Left renal cortex interstitium (tissue), 4 donors: Measurements from ENCODE around the gene GRIK5. TPM values are rescaled to one million over a fixed set of nuclear protein-coding genes. Genes with fewer than 3 reads are reported as not detected.
A peak's percentile ranks its signal among the peaks of the same experiment; 100 is the strongest.
"Not testable (repeated sequence)": the region's sequence is repeated elsewhere in the genome, so short reads cannot be mapped to it uniquely, and the experiment has no call there.

Source experiments
- DNase-seq, 4 donors: peaks; one replicate each; pipeline ENCODE4 v3.0.0-alpha.2; 2013; ENCODE audit warnings: low read depth in 4 of 4, low spot score in 2 of 4, missing footprints in 1 of 4
- polyA plus RNA-seq, 4 donors: library from polyadenylated mRNA; unstranded; fragments of 120-200 nt; gene quantifications; one replicate each; pipeline ENCODE4 v1.2.1, GENCODE V29; 2013; ENCODE audit not compliant: insufficient read length in 4 of 4

GRIK5 gene
- polyA plus RNA-seq, 4 donors, result 20.3 to 33.9 (median 25.9) TPM

DNA sequence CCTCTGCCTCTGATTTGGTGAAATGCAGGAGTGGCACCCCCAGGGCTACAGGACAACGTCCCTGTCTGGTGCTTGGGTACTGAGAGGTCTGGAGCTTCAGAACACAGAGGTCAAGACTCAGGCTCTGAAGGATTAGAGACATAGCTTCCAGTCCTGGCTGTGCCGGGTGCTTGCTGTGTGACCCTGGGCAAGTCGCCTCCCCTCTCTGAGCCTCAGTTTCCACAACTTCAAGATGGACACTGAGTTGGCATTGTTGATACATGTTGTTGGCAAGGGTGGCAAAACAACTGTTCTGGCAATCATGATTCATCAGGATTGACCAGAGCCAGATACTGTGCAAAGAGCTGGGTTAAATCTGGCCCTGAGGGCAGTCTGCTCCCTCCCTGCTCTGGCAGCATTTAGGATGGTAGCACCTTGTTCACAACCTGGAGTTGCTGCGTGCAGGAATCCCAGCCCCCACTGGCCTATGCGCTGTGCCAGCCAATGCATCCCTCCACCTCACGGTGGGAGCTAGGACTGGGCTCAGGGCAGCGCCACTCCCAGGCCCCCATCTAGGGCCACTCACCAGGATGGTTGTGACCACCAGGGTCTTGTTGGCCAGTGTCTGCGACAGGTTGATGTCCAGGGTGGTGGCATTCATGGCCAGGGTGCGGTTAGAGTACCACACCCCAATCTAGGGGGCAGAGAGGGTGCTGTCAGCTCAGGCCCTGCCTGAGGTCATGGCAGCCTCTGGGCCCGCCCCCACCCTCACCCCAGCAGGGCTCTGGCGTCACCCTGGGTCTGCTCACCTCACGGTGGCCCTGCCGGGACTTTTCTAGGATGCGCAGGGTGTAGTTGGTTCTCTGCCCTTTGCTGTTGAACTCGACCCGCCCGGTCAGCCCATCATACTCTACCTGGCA lies 16.7 kb downstream of the GRIK5 start:
- DNase-seq, result no peak

DNA sequence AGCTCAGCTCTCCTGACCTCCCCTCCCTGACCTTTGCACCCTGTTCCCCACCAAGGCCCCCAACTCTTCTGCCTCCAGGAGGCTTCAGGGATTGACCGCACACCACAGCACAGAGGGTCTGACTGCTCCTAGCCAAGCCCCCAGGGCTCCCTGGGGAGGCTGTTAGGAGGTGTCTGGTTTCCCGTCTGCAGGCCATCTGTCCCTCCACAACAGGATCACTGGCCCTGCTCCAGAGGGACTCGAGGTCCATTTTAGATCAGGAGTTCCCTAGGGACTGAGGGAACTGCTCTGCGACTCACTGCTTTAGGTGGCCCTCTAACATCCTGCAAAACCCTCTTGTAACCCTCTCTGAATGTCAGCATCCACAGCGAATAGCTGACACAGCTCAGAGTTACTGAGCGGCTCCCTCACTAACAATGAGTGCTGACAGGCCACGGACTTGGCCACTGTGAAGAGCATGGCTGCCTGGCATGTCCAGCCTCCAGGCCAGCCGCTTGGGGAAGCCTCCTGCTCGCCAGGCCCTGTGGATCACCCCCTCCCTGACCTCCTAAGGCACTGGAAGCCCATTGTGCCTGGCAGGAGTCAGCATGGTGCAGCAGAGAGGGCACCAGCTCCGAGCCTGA lies 17.7 kb downstream of the GRIK5 start:
- DNase-seq, result no peak

DNA sequence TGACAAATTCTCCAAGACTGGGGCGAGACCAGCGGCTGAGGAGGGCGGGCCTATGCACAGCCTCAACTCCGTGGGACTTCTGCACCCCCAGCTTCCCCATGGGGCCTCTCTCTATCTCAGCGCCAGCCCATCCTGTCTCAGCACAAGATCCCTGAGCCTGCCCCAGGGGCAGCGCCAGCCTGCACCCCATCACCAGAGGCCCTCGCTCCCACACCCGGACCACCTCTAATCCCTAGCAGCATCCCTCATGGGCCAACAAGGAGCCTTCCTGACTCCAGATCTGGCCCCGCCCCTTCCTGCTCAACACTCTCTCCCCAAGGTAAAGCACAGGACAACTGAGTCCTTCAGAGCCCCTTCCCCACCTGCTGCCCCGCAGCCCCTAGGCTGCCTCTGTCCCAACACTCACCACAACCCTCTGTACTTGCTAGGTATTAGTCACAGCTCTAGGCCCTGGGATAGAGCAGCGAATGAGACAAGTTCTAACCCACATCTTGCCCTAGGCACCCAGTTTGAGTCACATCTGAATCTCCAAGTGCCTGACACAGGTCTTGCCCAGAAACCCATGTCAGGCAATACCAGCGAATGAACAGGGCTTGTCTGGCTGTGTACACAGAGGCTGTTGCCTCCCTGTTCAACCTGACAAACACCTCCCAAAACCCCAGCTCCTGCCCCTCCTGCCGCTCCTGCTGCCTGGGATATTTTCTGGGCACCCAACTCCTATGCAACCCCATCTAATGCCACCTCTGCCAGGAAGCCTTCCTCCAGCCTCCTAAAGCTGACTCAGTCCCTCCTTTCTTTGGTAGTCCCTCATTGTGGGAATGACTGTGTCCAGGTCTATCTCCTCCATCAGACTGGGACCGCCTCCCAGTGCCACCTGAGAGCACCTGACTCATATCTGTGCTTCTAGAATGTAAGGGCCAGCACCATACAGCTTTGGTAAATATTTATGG lies 18.6 kb downstream of the GRIK5 start:
- DNase-seq, result no peak

DNA sequence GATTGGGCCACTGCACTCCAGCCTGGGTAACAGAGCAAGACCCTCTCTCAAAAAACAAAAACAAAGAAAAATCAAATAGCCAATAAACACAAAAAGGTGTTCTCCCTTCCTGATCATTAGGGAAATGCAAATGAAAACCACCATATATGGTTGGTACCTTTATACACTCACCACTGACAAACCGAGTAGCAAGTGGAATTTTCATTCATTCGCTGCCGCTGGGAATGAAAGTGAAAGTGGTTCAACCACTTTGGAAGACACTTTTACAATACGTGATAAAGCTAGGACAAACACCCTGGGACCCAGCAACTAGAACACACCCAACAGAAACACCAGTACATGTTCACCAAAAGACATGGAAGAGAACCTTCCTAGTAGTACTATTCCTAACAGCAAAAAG lies 21.0 kb downstream of the GRIK5 start:
- DNase-seq, result no peak

DNA sequence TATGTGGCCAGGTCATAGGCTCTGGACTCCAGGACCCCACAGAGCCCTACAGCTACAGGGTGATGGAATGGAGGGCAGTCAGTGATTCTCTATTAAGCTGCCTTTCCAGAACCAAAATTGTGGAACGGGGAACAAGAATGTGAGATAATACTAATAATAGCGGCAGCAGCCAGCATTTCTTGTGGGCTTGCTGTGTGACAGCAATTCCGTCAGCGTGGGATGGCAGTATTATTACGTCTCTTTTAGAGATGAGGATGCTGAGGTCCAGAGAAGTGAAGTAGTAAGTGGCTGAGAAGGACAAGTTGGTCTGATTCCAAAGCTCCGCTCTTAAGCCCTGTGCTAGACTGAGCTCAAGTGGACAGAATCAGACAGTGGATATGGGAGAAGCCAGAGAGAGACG lies 24.4 kb downstream of the GRIK5 start:
- no peak for DNase-seq

DNA sequence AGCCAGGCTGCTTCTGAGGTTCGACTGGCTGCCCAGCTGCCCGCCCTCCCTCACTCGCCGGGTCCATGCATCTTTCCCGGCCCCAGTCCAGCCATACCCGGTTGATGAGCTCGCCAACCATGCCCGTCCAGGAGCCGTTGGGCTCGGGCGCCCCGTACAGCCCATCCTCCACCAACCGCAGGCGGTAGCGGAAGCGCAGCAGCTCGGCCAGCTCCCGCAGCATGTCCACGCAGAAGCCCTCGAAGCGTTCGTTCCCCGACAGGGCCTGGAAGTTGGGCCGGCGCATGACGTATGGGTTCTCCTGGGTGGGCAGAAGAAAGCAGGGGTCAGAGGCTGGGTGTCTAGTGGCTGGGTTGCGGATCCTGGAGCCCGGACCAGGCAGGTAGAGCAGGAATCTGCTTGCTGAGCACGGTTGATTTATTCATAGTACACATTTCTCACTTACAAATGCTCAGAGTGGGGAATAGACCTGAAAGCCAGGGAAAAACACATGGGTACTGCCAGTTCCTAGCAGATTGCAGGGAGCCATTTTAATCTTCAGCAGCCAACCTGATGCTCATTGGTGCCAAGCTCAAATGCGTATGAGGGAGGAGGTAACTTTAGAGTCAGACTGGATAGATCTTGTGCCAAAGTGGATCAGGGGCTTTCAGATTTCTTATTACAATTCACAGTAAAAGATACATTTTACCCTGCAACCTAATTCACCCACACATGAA lies 27.4 kb downstream of the GRIK5 start:
- no peak for DNase-seq

DNA sequence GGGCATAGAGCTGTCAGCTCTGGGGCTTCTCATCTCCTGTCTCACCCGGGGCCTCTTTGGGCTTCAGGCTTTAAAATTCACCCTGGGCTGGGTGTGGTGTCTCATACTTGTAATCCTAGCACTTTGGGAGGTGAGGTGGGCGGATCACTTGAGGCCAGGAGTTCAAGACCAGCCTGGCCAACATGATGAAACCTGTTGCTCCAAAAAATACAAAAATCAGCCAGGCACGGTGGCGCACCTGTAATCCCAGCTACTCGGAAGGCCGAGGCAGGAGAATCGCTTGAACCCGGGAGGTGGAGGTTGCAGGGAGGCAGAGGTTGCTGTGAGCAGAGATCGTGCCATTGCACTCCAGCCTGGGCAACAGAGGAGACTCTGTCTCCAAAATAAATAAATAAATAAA lies 29.5 kb downstream of the GRIK5 start:
- DNase-seq, result not testable (repeated sequence)

DNA sequence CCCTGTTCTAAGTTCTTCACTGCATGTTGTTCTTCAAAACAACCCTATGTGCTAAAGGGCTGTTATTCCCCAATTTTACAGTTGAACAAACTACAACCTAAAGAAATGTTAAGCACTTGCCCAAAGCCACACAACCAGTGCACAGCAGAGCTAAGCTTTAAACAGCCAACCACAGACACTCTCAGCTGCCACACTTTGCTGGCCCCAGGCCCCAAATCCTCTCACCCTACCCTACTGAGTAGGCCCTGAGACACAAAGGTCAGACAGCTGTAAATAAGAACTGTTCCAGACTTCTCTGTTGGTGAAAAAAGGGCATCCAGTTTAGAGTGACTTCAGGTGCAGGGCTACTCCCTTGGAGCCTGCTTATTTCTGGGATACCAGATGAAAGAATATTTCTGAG lies 30.0 kb downstream of the GRIK5 start:
- no peak for DNase-seq

DNA sequence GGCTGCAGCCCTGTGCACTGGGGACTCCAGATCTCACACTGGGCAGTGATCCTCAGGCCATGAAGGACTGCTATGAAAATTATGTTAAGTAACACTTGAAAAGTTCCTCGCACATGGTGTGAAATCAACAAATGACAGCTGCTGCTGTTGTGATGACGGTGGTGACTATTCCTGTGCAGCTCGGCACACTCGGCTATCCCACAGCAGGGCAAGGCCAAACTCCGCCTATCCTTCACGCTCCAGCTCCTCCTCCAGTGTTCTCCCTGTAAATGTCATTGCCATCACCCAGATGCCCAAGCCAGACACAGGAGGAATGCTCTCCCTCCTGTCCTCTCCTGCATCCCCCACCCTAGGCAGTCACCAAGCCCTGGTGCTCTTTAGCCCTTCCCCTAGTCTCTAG lies 31.3 kb downstream of the GRIK5 start:
- DNase-seq, result no peak

DNA sequence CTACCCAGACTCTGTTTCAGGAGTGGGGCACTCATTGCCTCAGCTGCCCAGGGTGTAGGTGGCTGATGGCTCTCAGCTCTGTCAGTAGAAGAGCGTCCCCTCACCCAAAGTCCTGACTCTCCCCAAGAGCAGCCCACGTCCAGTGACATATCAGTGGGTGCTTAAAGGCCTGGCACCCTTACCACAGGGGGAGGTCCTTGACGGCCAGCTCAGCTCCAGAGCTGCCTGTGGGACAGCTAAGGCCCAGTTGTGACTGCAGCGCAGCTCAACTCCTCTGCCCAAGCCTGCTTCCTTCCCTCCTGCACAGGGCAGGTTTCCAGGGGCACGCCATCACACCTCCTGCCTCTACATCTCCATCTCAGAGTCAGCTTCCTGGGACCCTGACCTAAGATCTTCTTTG lies 32.4 kb downstream of the GRIK5 start:
- DNase-seq, result no peak

DNA sequence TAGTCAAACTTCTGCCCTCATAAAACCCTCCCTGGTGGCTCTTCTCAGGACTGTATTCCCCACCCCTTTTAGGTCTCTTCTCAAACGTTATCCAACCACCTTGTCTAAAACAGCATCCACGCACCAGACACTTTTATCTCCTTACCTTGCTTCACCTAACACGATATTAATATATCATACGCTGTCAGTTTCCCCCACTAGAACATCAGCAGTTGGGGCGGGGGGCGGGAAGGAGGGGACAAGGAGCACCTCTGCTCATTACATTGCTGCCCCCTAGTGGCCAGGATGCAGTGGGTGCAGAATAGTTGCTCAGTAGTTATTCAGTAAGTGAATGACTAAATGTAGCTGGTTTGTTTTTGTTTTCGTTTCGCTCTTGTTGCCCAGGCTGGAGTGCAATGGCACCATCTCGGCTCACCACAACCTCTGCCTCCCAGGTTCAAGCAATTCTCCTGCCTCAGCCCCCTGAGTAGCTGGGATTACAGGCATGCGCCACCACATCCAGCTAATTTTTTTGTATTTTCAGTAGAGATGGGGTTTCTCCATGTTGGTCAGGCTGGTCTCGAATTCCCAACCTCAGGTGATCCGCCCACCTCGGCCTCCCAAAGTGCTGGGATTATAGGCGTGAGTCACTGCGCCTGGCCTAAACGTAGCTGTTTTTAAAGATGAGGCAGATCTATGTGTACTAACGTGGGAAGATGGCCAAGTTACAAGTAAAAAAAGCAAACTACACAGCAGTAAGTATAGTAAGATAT lies 35.2 kb downstream of the GRIK5 start:
- peak in 1 of 4 donors; percentile 36 for DNase-seq

DNA sequence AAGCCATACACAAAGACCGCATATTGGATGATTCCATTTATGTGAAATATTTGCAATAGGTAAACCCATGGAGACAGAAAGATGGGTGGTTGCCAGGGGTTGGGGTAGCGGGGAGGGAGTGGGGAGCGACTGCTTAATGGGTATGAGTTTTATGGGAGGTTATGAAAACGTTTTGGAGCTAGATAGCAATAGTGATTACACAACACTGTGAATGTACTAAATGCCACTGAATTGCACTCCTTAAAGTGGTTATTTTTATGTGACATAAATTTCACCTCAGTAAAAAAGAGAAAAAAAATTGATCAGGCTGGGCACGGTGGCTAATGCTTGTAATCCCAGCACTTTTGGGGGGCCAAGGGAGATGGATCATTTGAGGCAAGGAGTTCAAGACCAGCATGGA lies 36.6 kb downstream of the GRIK5 start:
- no peak for DNase-seq

DNA sequence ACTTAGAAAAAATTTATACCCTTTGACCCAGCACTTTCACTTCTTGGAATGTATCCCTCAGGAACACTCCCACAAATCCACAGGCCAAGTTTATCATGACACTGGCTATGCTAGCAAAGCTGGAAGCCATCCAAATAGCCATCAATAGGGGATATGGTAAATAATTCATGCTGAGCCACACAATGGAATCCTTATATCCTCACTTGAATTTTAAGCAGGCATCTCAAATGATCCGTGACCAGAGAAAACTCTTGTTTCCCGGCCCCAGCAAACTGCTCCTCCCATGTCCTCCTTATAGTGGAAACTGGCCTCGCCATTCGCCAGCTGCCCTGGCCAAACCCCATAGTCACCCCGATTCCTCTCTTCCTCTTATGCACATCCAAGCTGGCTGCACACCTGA lies 37.6 kb downstream of the GRIK5 start:
- DNase-seq, result peak in 1 of 4 donors; percentile 40

DNA sequence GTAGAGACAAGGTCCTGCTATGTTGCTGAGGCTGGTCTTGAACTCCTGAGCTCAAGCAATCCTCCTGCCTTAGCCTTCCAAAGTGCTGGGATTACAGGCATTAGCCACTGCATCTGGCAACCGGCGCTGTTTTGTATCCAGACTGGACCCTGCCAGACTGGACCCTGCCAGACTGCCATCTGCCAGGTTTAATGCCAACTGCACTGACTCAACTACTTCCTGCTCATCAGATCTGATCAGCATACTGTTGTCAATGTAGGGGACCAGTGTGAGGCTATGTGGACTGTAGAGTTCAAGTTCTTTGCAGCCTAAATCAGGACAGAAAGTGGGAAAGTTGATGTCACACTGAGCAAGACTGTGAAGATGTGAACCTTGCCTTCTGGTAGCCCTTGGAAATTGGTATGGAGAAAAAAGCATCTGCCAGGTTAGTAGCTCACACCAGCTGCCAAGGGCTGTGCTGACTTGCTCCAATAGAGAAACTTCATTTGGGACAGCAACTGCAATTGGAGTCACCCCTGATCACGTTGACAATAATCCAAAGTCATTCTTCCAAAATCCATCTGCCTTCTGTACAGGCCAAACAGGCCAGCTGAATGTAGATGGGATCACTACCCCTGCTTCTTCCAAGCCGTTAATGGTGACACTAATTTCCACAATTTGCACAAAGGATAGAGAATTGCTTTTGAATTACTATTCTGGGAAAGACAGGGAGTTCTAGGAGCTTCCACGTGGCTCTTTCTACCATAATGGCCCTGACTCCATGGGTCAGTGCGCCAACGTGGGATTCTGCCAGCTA lies 39.2 kb downstream of the GRIK5 start:
- DNase-seq, result no peak

DNA sequence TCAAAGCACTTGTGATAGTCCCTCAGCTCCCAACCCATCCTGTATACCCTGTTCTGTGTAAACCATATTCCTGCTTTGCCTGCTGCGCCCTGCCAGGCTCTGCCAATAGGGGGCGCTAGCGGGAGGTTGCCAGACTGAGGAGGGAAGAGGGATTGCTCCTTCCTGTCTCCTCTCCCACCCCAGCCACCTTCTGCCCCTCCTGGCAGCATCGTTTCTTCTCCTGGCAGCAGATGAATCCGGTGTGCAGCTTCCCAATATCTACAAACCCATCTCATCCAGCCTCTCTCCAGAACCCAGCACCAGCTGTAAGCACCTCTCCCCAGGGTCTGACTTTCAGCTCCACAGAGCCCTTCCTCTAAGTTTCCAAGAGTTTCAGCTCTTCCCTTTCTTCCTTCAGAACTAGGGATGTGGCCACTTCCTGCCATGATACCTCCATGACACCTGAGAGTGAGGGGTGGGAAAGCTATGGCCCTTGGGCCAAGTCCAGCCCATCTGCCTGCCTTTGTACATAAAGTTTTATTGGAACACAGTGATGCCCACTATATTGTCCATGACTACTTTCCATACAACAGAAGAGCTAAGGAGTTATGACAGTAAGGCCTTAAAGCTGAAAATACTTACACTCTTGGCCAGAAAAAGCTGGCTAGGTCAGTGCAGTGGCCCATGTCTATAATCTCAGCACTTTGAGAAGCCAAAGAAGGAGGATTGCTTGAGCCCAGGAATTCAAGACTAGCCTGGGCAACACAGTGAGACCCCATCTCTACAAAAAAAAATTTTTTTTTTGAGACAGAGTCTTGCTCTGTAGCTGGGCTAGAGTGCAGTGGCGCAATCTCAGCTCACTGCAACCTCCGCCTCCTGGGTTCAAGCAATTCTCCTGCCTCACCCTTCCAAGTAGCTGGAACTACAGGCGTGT lies 41.4 kb downstream of the GRIK5 start:
- DNase-seq, result no peak

DNA sequence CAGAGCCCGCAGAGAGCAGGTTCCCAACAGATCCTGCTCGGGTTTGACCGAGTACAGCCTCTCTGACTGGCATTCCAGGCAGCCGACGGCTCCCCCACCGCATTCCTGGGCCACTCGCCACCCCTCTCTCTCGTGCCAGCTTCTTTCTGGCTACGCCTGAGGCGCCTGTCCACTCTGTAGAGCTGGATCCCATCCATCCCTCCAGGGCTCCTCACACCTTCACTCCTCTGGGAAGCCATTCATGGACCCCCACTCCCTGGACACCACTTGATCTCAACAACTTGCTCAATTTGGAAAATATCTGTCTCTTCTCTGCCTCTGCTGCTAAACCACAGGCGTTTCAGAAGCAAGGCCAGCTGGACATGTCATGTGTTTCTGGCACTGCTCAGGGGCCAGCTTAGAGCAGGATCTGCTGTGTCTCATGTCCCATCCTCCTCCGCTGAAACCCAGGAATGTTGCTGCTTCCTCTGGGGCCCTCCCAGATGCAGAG lies 45.3 kb downstream of the GRIK5 start:
- DNase-seq, result peak in 1 of 4 donors; percentile 2

DNA sequence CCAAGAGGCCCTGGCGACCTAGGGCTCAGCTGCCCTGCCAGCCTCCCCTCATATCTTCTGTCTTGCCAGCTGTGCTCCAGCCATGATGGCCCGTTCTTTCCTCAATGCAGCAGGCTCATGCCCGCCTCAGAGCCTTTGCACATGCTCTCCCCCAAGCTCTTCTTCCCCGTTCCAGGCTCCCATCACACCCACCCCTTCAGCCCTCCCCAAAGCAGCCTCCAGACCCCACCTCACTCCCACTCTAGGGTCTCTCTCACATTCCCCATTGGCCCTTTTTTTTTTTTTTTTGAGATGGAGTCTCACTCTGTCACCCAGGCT lies 46.1 kb downstream of the GRIK5 start:
- no peak for DNase-seq
